OCI-M2 (cell line): Measurements from ENCODE around the gene FIG4.
"Not testable (repeated sequence)": the region's sequence is repeated elsewhere in the genome, so short reads cannot be mapped to it uniquely, and the experiment has no call there.

ENCODE experiments used
- DNase-seq: peaks from one replicate; lab custom pipeline; 2025; ENCODE audit not compliant: unreplicated experiment; lab: John Stamatoyannopoulos, UW

The FIG4 gene

DNA sequence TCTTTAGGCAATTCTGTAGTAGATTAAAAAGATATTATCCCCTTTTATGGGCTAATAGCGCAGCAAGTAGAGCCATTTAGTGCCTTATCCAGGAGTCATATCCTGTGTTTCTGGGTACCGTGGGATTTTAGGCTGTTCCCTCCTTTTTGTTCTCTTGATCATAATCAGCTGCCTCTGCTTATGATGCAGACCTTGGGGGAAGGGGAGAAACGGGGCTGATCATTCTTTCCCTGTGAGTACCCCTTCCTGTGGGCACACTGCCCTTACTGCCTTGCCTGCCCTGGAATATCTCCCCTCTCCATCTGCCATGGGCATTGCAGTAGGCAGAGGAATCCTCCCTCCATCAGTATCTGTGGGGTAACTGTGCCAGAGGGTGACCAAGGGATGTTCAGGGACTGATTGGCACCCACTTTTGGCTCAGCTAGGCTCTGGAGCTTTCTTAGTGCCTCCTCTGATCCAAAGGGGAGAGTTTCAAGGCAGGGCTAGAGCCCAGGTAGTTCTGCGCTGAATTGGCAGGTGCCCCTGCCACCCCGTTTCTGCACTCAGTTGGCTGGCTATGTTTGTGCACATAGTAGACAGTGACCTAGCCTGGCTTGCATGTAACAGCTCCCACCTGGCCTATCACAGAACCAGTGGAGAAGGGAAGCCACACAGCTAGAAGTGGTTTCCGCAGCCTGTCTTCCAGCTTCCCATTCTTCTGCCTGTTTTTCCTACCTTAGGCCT lies 103.3 kb downstream of the FIG4 start:
- no peak for DNase-seq

DNA sequence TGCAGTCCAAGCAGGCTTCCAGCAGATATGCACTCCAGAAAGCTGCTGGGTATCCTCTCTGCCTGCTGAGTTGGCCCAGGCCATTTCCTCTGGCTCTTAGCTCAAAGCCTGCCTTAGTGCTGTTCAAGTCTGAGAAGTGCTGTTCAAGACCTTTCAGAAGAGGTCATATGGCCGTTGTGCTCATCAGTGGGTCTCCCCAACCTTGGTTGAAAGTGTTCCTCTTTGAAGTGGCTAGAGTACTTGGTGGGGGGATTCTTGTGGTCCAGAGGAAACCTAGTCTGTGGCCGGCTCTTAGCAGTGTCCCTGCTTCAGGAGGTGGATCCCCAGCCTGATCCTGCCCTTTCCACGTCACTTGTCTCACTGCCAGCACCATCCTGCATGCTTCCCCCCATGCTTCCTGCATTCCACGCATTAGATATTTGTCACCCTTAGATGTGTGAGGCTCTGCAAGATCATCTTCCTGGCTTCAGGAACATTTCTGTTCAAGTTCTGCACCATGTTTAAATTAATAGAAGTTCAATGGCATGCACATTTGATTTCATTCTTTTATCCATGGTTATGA lies 105.0 kb downstream of the FIG4 start:
- DNase-seq: no peak

DNA sequence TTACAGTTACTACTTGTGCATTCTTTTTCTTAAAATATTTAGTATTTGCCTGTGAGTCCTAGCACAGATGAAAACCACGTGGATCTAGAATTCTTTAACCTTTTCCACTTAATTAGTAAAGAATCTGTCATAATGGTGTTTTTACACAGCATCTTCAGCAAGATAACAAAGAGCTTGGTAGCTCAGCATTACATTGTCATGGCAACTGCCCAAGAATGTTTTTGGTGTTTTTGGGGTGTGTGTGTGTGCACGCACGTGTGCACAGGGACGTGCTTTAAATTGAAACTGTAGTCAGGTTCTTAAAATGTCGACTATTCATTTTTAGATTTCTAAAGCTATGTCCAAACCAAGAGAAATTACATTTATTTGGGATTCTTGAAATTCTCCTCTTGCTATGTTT lies 108.0 kb downstream of the FIG4 start:
- DNase-seq: no peak

GRCh38 chr6:109799664-109800063 lies 108.6 kb downstream of the FIG4 start:
- DNase-seq: no peak

DNA sequence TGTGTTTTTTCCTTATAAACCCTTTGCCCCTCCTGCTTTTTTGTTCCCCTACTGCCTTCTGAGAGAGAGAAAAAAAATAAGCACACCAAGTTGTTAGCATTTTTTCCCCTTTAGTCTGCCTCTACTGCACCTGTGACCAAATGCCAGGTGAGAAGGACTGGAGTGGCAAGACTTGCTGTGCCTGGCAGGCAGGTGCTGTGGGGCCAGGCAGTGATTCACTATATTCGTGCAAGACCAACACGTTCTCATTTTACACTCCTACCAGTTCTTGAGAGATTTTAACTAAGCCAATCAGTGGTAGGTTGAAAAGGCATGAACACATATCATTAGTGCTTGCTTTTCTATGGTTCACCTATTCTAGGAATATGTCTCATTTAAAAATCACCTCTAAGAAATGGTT lies 109.7 kb downstream of the FIG4 start:
- DNase-seq: no peak

DNA sequence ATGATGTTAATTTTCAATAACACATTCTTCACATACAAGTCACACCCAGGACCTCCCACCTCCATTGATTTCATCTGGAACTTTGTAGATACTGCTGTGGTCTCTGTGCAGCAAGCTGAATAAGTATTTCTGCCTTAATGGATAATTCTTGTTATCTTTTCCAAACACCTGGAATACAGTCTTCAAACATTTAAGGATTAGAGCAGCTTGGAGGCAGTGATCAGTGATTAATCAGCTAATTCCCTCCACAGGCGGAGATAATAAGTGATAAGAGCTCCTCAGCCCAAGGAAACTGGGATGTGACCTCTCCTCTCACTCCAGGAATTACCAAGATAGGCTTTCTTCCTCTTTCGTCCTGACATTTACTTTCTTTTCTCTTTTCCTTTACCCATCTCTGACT lies 110.7 kb downstream of the FIG4 start:
- DNase-seq: no peak

GRCh38 chr6:109804020-109804419 lies 112.9 kb downstream of the FIG4 start:
- no peak for DNase-seq

DNA sequence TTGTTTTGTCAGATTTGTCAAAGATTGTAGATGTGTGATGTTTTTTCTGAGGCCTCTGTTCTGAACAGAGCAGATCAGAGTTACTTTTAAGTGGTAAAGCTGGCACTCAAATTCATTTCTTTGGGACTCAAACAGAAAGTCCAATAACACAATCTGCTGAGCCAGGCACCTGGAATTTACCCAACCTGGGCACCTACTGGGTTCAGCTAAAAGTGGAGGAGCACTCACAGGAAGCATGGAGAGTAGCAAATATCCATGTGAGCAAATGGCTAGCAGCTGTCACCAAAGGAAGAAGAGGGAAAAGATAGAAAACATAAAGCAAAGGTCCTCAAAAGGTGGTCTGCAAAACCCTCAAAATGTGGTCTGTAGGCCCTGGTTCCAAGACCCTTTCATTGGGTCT lies 116.8 kb downstream of the FIG4 start:
- no peak for DNase-seq

- DNase-seq: no peak
Measured at GRCh38 chr6:109808837-109809236, 117.7 kb downstream of the FIG4 start.

GRCh38 chr6:109815054-109815453 lies 124.0 kb downstream of the FIG4 start:
- no peak for DNase-seq

GRCh38 chr6:109816452-109817374 lies 125.6 kb downstream of the FIG4 start:
- no peak for DNase-seq

DNA sequence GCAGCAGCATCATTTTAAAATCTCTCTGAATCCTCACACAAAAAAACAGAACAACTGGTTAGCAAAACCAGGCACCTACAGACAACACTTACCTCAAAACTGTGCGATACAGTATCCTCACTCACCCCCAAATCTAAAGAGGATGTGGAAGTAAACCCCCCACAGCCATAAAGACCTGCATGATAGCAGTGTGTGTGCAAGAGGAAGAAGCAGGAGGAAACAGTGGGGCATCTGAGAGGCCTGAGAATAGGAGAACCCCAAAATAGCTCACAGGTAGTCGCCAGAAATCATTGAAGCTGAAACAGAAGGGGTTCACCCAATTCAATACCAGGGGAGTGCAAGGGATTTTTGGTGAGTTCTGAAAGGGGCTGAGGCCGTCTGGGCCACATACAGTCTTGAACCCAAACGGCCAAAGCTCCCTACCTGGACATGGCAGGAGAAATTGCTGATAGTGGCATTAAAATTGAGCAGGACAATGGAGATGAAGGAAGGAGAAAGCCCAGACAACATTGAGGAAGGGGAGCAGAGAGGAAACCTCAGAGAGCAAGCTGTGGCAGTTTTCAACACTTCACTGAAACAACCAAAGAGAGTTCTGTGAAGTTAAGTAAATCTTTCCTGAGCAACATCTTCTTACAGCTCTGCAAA lies 129.7 kb downstream of the FIG4 start:
- no peak for DNase-seq

DNA sequence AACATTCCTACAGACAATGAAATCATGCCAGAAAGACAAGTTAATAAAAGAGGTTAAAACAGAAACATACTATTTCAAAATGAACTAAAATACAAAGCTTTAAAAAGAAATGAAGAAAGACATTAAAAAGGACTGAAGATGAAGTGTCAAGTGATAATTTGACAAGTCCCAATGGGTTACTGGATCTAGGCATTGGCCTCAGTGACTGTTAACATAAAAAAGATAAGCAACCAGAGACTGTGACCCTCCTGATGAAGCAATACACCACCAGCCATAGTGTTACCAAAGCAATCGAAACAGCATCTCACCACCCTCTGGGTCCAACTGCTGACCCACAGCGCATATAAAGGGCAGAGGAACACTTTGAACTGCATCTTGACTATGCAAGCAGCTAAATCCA lies 130.3 kb downstream of the FIG4 start:
- no peak for DNase-seq

GRCh38 chr6:109824105-109824504 lies 133.0 kb downstream of the FIG4 start:
- no peak for DNase-seq

GRCh38 chr6:109826551-109826950 lies 135.5 kb downstream of the FIG4 start:
- no peak for DNase-seq

DNA sequence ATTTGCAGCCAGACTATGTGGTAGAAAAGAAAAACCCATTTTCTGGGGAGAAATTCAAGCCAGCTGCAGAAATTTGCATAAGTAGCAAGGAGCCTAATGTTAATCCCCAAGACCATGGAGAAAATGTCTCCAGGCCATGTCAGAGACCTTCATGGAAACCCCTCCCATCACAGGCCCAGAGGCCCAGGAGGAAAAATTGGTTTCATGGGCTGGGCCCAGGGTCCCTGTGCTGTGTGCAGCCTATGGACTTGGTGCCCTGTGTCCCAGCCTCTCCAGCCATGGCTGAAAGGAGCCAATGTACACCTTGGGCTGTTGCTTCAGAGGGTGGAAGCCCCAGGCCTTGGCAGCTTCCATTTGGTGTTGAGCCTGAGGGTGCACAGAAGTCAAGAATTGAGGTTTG lies 140.3 kb downstream of the FIG4 start:
- DNase-seq: not testable (repeated sequence)

DNA sequence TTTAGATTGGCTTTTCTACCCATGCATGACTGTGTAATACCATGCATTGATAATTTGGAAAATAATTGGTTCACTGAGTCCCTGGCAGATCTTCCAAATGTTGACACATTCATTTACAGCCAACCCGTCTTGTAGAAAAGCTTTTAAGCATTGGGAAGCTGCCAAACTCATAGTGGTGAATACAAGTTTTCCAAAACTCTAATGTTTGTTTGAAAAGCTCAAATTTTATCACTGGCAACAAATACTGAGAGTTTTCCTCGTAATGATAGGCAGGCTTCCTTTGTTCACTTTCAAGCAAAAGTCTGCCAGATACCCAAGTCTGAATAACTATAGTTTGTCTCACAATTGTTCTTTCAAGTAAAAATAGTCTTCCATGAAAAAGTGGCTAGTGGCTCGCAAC lies 143.0 kb downstream of the FIG4 start:
- DNase-seq: no peak

DNA sequence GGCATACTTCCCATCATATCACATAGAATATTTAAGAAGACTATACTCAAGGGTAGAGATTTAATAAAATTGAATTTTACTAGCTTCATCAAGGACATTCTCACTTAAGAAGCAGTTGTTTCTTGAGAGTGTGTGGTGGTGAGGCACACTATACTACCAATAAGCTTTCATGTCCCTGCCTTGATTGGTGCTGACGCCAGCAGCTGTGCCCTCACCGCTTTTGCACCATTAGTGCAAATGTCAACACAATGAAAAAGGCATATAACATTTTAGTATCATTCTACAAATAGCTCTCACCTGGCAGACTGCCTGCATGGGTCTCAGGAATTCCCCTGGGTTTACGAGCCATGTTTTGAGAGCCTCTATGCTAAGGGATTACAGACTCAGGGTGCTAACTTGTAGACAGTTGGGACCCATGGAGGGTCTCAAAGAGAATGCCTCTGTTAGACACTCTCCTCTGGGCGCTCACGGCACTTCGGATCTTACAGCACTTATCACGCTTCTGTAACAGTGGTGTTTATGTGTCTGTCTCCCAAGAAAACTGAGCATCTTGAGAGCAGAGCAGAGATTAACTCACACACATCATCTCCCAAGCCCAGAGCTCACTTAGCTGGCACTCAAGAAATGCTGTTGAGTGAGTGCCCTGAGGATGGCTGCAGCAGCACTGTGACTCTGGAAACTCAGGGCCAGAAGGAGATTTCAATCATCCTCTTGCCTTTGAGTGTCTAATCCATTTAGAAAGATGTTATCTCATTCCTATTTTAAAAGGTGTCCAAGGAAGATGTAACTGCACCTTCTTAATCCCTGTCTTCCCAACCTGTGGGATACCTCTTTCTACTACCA lies 143.7 kb downstream of the FIG4 start:
- no peak for DNase-seq

DNA sequence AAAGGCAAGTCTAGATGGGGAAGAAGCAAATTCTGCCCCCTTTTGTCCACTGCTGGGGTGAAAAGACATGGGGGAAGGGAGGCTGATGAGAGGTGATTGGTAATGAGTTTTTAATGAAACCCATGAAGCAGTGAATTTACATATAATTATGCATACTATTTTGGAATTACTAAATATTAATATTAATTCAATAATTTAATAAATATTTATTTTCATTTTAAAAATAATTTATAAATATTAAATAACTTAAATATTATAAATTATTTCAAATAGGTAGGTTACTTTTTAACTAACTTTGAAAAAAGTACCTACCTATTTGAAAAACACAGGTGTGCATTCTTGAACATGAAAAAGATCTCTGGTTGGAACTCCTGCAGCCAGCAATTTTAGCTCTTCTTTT lies 148.9 kb downstream of the FIG4 start:
- no peak for DNase-seq

GRCh38 chr6:109840796-109841195 lies 149.7 kb downstream of the FIG4 start:
- DNase-seq: no peak

DNA sequence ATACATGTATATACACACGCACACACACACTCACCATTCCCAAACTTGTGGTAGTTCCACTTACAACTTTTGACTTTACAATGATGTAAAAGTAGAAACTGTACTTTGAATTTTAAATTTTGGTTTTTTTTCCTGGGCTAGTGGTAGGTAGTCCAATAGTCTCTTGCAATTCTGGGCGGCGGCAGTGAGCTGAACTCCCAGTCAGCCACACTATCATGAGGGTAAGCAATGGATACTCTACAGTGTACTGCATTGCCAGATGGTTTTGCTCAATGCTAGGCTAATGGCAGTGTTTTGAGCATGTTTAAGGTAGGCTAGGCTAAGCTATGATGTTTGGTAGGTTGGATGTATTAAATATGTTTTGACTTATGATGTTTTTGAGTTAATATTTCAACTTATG lies 150.8 kb downstream of the FIG4 start:
- no peak for DNase-seq
